Measurements from ENCODE around the gene FCER1G. TPM values are rescaled to one million over a fixed set of nuclear protein-coding genes. Genes with fewer than 3 reads are reported as not detected.

FCER1G gene
- total RNA-seq = 11.3 TPM

GRCh38 chr1:161215076-161215475 lies at the start of gene FCER1G:
Gene FCER1G (plus strand): TSS chr1:161215295. CDS start chr1:161215322, 27 bp downstream.
- DNase-seq (ENCODE audit: low spot score) = no peak

- DNase-seq (ENCODE audit: low spot score) = peak; percentile 97
Observed at GRCh38 chr1:161165742-161166668, 49.1 kb upstream of the FCER1G start, which contains the start of gene PPOX. Gene PPOX (plus strand): TSS chr1:161166426. CDS start chr1:161166848, 422 bp downstream.

GRCh38 chr1:161166669-161167548 lies 48.2 kb upstream of the FCER1G start:
- DNase-seq (ENCODE audit: low spot score) = no peak

- no peak for DNase-seq (ENCODE audit: low spot score)
Observed at GRCh38 chr1:161168906-161169305, 46.2 kb upstream of the FCER1G start.

- DNase-seq (ENCODE audit: low spot score) = no peak
Observed at GRCh38 chr1:161171191-161171590, 43.9 kb upstream of the FCER1G start.

GRCh38 chr1:161171696-161172095 lies 43.4 kb upstream of the FCER1G start:
- no peak for DNase-seq (ENCODE audit: low spot score)

GRCh38 chr1:161172349-161172748 lies 42.7 kb upstream of the FCER1G start:
- no peak for DNase-seq (ENCODE audit: low spot score)

GRCh38 chr1:161172776-161173376 lies 42.2 kb upstream of the FCER1G start:
- DNase-seq (ENCODE audit: low spot score) = no peak

DNA sequence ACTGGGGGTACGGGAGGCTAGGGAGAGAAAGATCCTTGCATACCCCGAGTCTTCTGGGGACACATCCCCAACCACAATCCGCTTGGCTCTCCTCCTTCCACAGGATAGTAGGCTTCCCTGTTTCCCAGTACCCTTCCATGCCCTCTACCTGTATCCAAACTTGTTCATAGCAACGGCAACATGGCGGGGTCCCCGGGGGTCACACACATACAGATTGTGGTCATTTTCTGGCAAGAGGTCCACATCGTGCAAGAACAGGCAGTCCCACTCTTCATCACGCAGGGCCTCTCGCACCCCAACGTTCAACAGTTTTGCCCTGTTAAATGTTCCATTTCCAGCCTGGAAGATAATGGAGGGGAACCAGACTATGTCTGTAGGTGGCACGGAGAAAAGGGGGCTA lies 41.4 kb upstream of the FCER1G start:
- DNase-seq (ENCODE audit: low spot score) = no peak

DNA sequence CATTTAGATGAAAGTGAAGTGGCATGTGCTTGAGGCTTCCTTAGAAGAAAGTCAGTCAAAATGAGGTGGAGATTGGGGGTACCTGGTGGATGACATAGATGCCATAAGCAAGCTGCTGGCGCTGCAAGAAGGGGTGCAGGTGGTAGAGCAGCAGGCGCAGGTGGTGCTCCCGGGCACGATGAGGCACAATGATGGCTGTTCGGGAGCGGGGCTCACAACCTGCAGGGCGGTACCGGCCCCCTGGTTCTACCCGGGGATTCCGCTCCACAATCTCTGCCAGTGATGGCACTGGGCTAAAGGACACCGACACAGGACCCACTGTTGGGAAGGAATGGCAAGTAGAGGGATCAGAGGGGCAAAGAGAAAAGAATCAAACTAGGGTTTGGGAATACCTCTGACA lies 40.2 kb upstream of the FCER1G start:
- no peak for DNase-seq (ENCODE audit: low spot score)

GRCh38 chr1:161175771-161176453 lies 39.2 kb upstream of the FCER1G start:
- no peak for DNase-seq (ENCODE audit: low spot score)

DNA sequence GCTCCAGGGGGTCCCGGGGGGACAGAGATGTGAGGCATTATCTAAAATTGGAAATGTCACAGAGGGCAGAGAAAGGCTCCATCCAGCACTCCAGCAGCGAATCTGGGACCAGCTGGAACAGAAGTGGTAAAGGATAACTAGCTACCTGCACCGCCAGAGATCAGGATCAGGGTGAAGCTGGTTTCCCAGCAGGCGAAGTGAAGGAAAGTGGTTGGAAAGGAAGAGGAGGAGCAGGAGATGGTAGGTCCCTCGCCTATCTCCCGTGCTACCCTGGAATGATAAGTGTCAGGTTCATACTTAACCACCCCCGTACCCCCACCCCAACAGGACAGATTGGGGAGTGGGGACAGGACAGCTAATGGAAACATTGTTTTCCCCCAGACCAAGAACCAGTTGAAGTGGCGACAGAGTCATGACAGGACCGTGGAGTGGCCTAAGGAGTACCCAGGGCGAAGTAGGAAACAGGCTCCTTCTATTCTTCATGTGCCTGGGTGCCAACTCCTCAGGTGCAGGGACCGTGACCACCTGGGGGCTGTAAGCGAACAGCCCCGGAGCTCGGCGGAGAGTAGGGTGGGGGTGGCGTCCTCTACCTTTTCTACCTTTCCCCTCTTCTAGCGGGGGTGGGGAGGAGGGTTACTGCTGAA lies 38.5 kb upstream of the FCER1G start:
- no peak for DNase-seq (ENCODE audit: low spot score)

DNA sequence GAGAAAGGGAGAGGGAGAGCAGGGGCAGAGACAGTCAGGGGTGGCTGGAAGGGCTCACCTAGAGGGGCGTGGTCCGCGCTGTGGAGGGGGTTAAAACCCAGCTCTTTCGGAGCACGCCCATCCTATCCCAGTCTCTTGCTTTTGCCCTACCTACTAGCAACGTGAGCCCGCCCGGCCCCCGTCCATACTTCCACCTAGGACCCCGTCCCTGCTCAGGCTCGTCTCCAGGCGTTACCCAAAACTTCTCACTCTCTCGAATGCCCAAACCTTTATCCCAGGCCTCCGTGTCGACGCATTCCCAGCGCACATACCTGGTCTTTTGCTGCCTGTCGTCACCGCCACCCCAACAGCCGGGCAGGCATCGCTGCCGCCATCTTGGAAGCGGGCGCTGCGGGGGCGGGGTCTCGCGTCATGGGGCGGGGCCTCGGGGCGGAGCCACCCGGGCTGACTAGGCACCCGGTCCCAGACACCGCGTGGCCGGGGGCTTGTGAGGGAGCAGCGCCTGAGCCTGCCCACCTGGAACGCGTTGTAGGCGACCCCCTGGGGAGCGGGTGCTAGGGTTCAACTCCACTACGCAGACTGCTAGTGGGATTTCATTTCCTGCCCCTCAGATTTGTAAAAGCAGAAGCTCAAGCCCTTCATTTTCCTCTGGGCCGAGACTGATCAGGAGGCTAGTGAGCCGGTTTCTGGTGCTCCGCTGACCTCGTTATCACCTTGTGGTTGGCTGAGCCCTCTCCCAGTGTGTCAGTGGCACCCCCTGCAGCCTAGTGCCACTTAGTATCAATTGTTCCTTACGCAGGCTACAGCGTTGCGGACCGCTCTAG lies 37.8 kb upstream of the FCER1G start, which contains the start of gene B4GALT3:
Gene B4GALT3, minus strand, starts transcription at position 396 of the 824 bp plus-strand sequence. CDS start 1,447 bp downstream, outside the sequence.
- peak; percentile 94 for DNase-seq (ENCODE audit: low spot score)

DNA sequence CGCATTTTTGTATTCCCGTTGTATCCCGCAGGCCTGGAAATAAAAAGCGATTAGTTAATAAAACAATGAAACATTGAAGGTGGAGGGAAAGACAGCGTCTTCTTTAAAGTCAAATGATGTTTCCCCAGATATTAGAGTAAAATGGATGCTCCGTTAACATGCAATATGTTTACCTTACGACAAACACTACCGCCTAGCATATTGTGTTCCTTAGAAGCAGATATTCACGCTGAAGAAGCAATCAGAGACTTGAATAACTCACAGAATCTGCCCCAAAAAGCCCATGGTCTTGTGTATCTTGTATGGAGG lies 37.2 kb upstream of the FCER1G start:
- DNase-seq (ENCODE audit: low spot score) = no peak

- no peak for DNase-seq (ENCODE audit: low spot score)
Observed at GRCh38 chr1:161179698-161180097, 35.4 kb upstream of the FCER1G start.

- no peak for DNase-seq (ENCODE audit: low spot score)
Observed at GRCh38 chr1:161180639-161181038, 34.5 kb upstream of the FCER1G start.

- DNase-seq (ENCODE audit: low spot score) = no peak
Observed at GRCh38 chr1:161182214-161182613, 32.9 kb upstream of the FCER1G start.

DNA sequence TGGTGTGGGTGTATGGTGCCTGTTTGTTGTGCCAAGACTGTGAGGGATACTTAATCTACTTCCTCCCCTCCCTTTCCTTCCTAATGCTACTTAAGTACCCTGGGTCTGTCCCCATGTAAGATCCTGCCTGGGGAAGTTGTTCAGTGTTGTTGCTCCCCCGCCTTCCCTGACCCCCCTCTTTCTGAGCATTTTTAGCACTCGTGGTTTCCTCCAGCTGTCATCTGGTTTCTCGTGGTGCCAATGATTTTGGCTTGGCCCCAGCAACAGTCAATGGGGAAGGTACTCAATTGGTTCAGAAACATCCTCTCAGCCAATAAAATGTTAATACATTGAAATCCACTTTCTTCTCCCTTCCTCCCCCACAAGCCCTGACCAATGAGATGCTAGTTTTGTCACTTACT lies 29.8 kb upstream of the FCER1G start:
- DNase-seq (ENCODE audit: low spot score) = no peak

GRCh38 chr1:161185732-161186311 lies 29.3 kb upstream of the FCER1G start:
- no peak for DNase-seq (ENCODE audit: low spot score)

GRCh38 chr1:161187311-161187710 lies 27.8 kb upstream of the FCER1G start:
- DNase-seq (ENCODE audit: low spot score) = no peak

Measured in ureter (tissue), 1 donor.